Liver (tissue), 9 donors: ENCODE data around the gene PRRT3. TPM values are rescaled to one million over a fixed set of nuclear protein-coding genes. Genes with fewer than 3 reads are reported as not detected.
A peak's percentile ranks its signal among the peaks of the same experiment; 100 is the strongest.

ENCODE experiments used
- DNase-seq: peaks from one replicate; pipeline ENCODE4 v3.0.0-alpha.2; 2017; ENCODE audit warnings: low spot score
- H3K27ac ChIP-seq, 2 donors: one replicate each; pipeline ENCODE4 v1.7.0; 2013; ENCODE audit warnings: inconsistent platforms in 2 of 2, low read length in 2 of 2, control low read depth in 1 of 2, low read depth in 1 of 2, mild to moderate bottlenecking in 1 of 2
- H3K27me3 ChIP-seq, 4 donors: one replicate each; pipeline versions ENCODE4 v1.6.1 to v1.7.0; 2013; ENCODE audit warnings: low read length in 3 of 4, inconsistent platforms in 1 of 4, mild to moderate bottlenecking in 1 of 4, moderate library complexity in 1 of 4; ENCODE audit not compliant: control insufficient read depth in 4 of 4, insufficient read depth in 4 of 4
- H3K36me3 ChIP-seq, 4 donors: one replicate each; pipeline versions ENCODE4 v1.6.1 to v1.7.0; 2013; ENCODE audit warnings: low read length in 3 of 4, mild to moderate bottlenecking in 3 of 4, low read depth in 1 of 4, moderate library complexity in 1 of 4; ENCODE audit not compliant: control insufficient read depth in 4 of 4, insufficient read depth in 3 of 4
- H3K4me1 ChIP-seq, 4 donors: one replicate each; pipeline versions ENCODE4 v1.6.1 to v1.7.0; 2013; ENCODE audit warnings: low read length in 3 of 4, mild to moderate bottlenecking in 3 of 4, moderate library complexity in 1 of 4; ENCODE audit not compliant: control insufficient read depth in 4 of 4, insufficient read depth in 4 of 4
- H3K4me3 ChIP-seq, 3 donors: one replicate each; pipeline versions ENCODE4 v1.6.1 to v1.7.0; 2013; ENCODE audit warnings: low read length in 3 of 3, control low read depth in 1 of 3, low read depth in 1 of 3, mild to moderate bottlenecking in 1 of 3
- H3K9ac ChIP-seq, 2 donors: one replicate each; pipeline ENCODE4 v1.7.0; 2013; ENCODE audit warnings: low read length in 2 of 2, mild to moderate bottlenecking in 2 of 2, moderate library complexity in 2 of 2, control low read depth in 1 of 2, low read depth in 1 of 2
- H3K9me3 ChIP-seq, 4 donors: one replicate each; pipeline versions ENCODE4 v1.6.1 to v1.7.0; 2013; ENCODE audit warnings: low read length in 3 of 4; ENCODE audit not compliant: control insufficient read depth in 4 of 4
- ATF3 ChIP-seq: IDR thresholded peaks from 2 replicates; pipeline ENCODE4 v1.6.1; 2016; ENCODE audit warnings: antibody characterized with exemption
- EGR1 ChIP-seq, 2 donors: IDR thresholded peaks; 2 replicates each; pipeline ENCODE4 v1.6.1; 2016 to 2018; ENCODE audit warnings: antibody characterized with exemption in 2 of 2, low read depth in 2 of 2
- FOXA1 ChIP-seq: IDR thresholded peaks from 2 replicates; pipeline ENCODE4 v1.6.1; 2016; ENCODE audit warnings: antibody characterized with exemption
- FOXA2 ChIP-seq: IDR thresholded peaks from 2 replicates; pipeline ENCODE4 v1.6.1; 2016; ENCODE audit warnings: antibody characterized with exemption
- HNF4A ChIP-seq, 2 donors: conservative IDR thresholded peaks; 2 replicates each; pipeline ENCODE4 v1.6.1; 2016; ENCODE audit warnings: antibody characterized with exemption in 2 of 2, mild to moderate bottlenecking in 2 of 2
- JUND ChIP-seq, 2 donors: IDR thresholded peaks; 2 replicates each; pipeline ENCODE4 v1.6.1; 2016; ENCODE audit warnings: antibody characterized with exemption in 2 of 2
- MAX ChIP-seq: IDR thresholded peaks from 2 replicates; pipeline ENCODE4 v1.6.1; 2016; ENCODE audit warnings: antibody characterized with exemption
- RAD21 ChIP-seq, 2 donors: IDR thresholded peaks; 2 replicates each; pipeline ENCODE4 v1.6.1; 2016; ENCODE audit warnings: antibody characterized with exemption in 2 of 2, mild to moderate bottlenecking in 2 of 2
- REST ChIP-seq: IDR thresholded peaks from 2 replicates; pipeline ENCODE4 v1.6.1; 2016; ENCODE audit warnings: antibody characterized with exemption, mild to moderate bottlenecking
- RXRA ChIP-seq, 2 donors: IDR thresholded peaks; 2 replicates each; pipeline ENCODE4 v1.6.1; 2017 to 2018; ENCODE audit warnings: antibody characterized with exemption in 2 of 2, mild to moderate bottlenecking in 1 of 2
- SP1 ChIP-seq: IDR thresholded peaks from 2 replicates; pipeline ENCODE4 v1.6.1; 2018; ENCODE audit warnings: antibody characterized with exemption, mild to moderate bottlenecking
- TAF1 ChIP-seq: conservative IDR thresholded peaks from 2 replicates; pipeline ENCODE4 v1.6.1; 2016; ENCODE audit warnings: antibody characterized with exemption, mild to moderate bottlenecking
- YY1 ChIP-seq: IDR thresholded peaks from 2 replicates; pipeline ENCODE4 v1.6.1; 2016; ENCODE audit warnings: antibody characterized with exemption, mild to moderate bottlenecking
- WGBS: extraction: QIAGEN DNeasy Blood & Tissue Kit; methylation state at CpG from one replicate; pipeline ENCODE4 v1.1.7; 2013; 5-methylcytosine and 5-hydroxymethylcytosine counted together
- polyA plus RNA-seq, 2 donors: library from polyadenylated mRNA; stranded (reverse) in 1 of 2; unstranded in 1 of 2; fragments of 200-250 nt in 1 of 2; fragments of >200 nt in 1 of 2; fragmentation: Nextera tagmentation in 1 of 2; extraction: Ambion mirVana in 1 of 2; gene quantifications; one replicate each; pipeline versions ENCODE4 v1.2.1 to v1.2.3, GENCODE V29; 2013 to 2015
- total RNA-seq, 2 donors: library from RNA; depleted of rRNA; stranded (reverse); fragments of >200 nt; gene quantifications; one replicate each; pipeline ENCODE4 v1.2.3, GENCODE V29; 2014
- TF ChIP-seq, protein P1 (sequence below): fragments of 150-350 bp; IDR thresholded peaks from 2 replicates; pipeline ENCODE4 v1.5.1; 2017; ENCODE audit warnings: improper control_type of control experiment, low read depth, low read length; ENCODE audit not compliant: missing input control
- donor health status: healthy.
- donor health status: healthy.
- donor health status: healthy.
- donor health status: healthy.
- donor health status: healthy.

The PRRT3 gene
- total and polyA plus RNA-seq, 4 donors: 0.14 to 0.79 (median 0.24) TPM

DNA sequence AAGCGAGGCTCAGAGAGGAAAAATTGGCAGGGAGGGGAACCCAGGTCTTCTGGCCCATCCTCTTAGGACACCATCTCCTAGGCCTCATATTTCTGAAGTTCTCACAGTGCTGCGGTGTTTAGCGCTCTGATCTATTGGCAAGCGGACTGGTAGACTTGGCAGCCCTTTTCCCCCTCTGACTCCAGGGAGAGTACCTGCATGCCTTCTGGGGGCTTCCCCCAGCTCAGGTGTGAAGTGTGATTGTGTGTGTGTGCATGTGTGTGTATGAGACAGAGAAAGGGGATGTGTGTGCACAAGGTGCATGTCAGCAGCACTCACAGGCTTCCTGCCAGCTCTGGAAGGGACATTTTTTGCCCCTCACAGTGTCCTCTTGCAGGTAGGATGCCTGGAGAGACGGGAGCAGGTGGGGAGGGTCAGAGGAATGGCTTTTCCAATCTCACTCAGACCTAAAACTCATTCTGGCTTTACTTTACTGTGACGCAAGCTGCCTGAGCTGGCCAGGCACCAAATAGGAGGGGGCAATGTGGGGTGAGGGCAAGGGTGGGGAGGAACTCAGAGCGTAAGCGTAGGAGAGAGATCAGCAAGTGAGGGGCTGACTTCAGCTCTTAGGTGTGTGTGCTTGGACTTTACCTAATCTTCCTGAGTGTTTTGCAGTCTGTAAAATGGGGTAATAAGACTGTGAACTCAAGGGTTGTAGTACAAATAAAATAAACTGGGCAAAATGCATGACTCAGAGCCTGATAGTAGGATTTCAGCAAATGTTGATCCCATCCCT is 53.6 kb downstream of the PRRT3 start:
- Histone ChIP-seq H3K27ac (peak overlapping the region; percentile 84 to 88), H3K9me3 (no peaks in the 10 kb centered on the region), H3K4me1 (peaks cover 18 to 52% (median 42%) of the 10 kb centered on the region in 4 donors), H3K36me3 (peaks cover 0 to 2% (median under 1%) of the 10 kb centered on the region in 4 donors), H3K9ac (peak overlapping the region; percentile 23 to 56), H3K27me3 (no peaks in the 10 kb centered on the region), H3K4me3 (no peak overlapping the region)
- WGBS: 35% methylated on average over 8 of the region's 8 CpGs
- TF ChIP-seq HNF4A (conservative IDR thresholded peaks at IDR 0.05) (peak; percentile 57 to 71), RXRA (IDR thresholded peaks at IDR 0.05) (peak in 1 of 2 donors; percentile 34), JUND (IDR thresholded peaks at IDR 0.05) (peak; percentile 27 to 42), SP1 (peak; percentile 22), ATF3 (no peak), REST (no peak)
- no peak for DNase-seq

DNA sequence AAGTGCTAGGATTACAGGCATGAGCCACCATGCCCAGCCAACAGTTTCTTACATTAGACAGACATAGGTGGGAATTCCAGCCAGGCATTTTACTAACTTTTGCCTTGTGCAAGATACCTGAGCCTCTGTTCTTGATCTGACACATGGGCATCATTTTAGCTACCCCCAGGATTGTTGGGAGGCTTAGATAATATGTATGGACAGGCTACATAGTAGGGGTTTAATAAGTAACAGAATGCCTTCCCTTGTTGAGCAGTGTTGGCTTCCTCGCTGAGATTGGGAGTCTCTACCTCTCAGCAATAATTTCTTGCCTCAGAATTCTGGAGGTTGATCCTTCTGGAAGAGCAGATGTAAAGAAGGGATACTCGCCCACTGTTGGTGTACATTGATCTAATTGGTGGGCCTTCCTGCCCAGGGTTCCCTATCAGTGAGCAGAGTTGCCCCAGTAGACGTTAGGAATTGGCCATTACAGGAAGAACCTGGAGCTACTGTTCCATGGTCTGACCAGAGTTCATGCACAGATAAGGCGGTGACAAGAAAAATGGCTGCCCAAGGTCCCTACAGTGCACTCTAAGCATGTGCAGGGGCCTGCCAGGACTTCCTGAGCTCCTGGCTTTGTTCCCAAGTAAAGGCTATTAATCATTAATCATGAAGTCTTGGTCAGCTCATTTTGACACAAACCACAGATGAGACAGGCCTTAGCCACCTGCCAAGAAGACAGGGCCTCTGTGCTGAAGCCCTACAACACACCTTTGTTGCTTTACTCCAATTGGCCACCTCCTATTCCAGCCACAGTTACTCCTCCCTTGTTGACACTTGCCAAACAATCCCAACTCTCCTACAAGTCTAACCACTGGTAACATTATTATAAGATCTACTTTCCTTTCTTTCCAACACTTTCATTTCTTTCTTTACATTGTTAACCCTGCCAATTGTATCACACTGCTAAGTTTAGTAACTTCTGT is 54.5 kb downstream of the PRRT3 start:
- Histone ChIP-seq H3K9ac (peak overlapping the region; percentile 23 to 56), H3K27ac (peak overlapping the region; percentile 84 to 88), H3K36me3 (peaks cover 3 to 10% (median 8%) of the 10 kb centered on the region in 4 donors), H3K4me1 (peaks cover 15 to 43% (median 35%) of the 10 kb centered on the region in 4 donors), H3K9me3 (no peaks in the 10 kb centered on the region), H3K4me3 (no peak overlapping the region), H3K27me3 (no peaks in the 10 kb centered on the region)
- 20% methylated on average over 4 of the region's 4 CpGs for WGBS
- TF ChIP-seq FOXA2 (peak; percentile 84), JUND (IDR thresholded peaks at IDR 0.05) (peak in 1 of 2 donors; percentile 71), MAX (peak; percentile 74), SP1 (peak; percentile 86), HNF4A (conservative IDR thresholded peaks at IDR 0.05) (peak; percentile 68 to 71), EGR1 (IDR thresholded peaks at IDR 0.05; ENCODE audit: low read depth in 2 of 2) (peak in 1 of 2 donors; percentile 45), YY1 (peak; percentile 97), RXRA (IDR thresholded peaks at IDR 0.05) (peak; percentile 37 to 82), ATF3 (no peak), FOXA1 (peak; percentile 68), TAF1 (peak; percentile 13), RAD21 (IDR thresholded peaks at IDR 0.05) (peak; percentile 11), REST (no peak)
- TF ChIP-seq, protein P1, sequence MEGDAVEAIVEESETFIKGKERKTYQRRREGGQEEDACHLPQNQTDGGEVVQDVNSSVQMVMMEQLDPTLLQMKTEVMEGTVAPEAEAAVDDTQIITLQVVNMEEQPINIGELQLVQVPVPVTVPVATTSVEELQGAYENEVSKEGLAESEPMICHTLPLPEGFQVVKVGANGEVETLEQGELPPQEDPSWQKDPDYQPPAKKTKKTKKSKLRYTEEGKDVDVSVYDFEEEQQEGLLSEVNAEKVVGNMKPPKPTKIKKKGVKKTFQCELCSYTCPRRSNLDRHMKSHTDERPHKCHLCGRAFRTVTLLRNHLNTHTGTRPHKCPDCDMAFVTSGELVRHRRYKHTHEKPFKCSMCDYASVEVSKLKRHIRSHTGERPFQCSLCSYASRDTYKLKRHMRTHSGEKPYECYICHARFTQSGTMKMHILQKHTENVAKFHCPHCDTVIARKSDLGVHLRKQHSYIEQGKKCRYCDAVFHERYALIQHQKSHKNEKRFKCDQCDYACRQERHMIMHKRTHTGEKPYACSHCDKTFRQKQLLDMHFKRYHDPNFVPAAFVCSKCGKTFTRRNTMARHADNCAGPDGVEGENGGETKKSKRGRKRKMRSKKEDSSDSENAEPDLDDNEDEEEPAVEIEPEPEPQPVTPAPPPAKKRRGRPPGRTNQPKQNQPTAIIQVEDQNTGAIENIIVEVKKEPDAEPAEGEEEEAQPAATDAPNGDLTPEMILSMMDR: no peak
- DNase-seq: no peak
